H1 (cell line): ENCODE measurements around the gene DDX31. TPM values are rescaled to one million over a fixed set of nuclear protein-coding genes. Genes with fewer than 3 reads are reported as not detected.

Experiments used
- CTCF ChIA-PET: fragments of 300-600 bp; sonication (Branson Sonifier 250); formaldehyde crosslinking; loops from one replicate; lab custom pipeline; 2021; ENCODE audit not compliant: partially characterized antibody; lab: Charles Lee
- POLR2A ChIA-PET: fragments of 300-600 bp; sonication (Branson Sonifier 250); formaldehyde crosslinking; loops from one replicate; lab custom pipeline; 2021; ENCODE audit warnings: inconsistent platforms; ENCODE audit not compliant: partially characterized antibody; lab: Charles Lee
- DNase-seq, 2 experiments: peaks; one replicate each; pipeline versions ENCODE4 v3.0.0 to v3.0.0-alpha.2; 2010 to 2022; ENCODE audit warnings: low spot score in 2 of 2, low read depth in 1 of 2, mixed read lengths in 1 of 2
- FAIRE-seq: peaks from 2 replicates; lab custom pipeline; 2011; peaks lifted over from hg19 to GRCh38; lab: Jason Lieb, UNC
- H2AFZ ChIP-seq: 2 replicates; pipeline ENCODE4 v1.8.1; 2012; ENCODE audit warnings: low read length, inconsistent platforms
- H2AK5ac ChIP-seq: 2 replicates; pipeline ENCODE4 v1.6.1; 2013; ENCODE audit warnings: low read depth, low read length
- H2BK120ac ChIP-seq: replicated peaks from 2 replicates; pipeline ENCODE3; 2013; ENCODE audit warnings: low read depth, low read length, inconsistent platforms
- H2BK12ac ChIP-seq: 2 replicates; pipeline ENCODE4 v1.6.1; 2013; ENCODE audit warnings: low read depth, low read length
- H2BK15ac ChIP-seq: 2 replicates; pipeline ENCODE4 v1.6.1; 2013; ENCODE audit warnings: low read length
- H2BK20ac ChIP-seq: 2 replicates; pipeline ENCODE4 v1.6.1; 2013; ENCODE audit warnings: low read length
- H2BK5ac ChIP-seq: 2 replicates; pipeline ENCODE4 v1.6.1; 2013; ENCODE audit warnings: low read depth, low read length
- H3K14ac ChIP-seq: 2 replicates; pipeline ENCODE4 v1.6.1; 2013; ENCODE audit warnings: inconsistent platforms; ENCODE audit not compliant: insufficient read length
- H3K18ac ChIP-seq: 2 replicates; pipeline ENCODE4 v1.6.1; 2013; ENCODE audit warnings: low read length; ENCODE audit errors: extremely low read depth
- H3K23ac ChIP-seq: 2 replicates; pipeline ENCODE4 v1.6.1; 2013; ENCODE audit warnings: inconsistent platforms; ENCODE audit not compliant: insufficient read length
- H3K23me2 ChIP-seq: 2 replicates; pipeline ENCODE4 v1.6.1; 2013; ENCODE audit warnings: low read depth, low read length
- H3K27ac ChIP-seq: 2 replicates; pipeline ENCODE4 v1.6.1; 2011; ENCODE audit warnings: low read depth, low read length, inconsistent platforms
- H3K27me3 ChIP-seq, 4 experiments: replicated peaks in 1 of 4; 1 replicate in 1 of 4; 2 replicates in 3 of 4; pipeline versions ENCODE4 v1.6.1 to v1.8.1; 2011 to 2013; ENCODE audit warnings: low read length in 3 of 4, mild to moderate bottlenecking in 3 of 4, inconsistent platforms in 2 of 4, mixed read lengths in 2 of 4, moderate library complexity in 1 of 4; ENCODE audit not compliant: control insufficient read depth in 3 of 4, insufficient read depth in 3 of 4; ENCODE audit errors: extremely low read depth in 1 of 4
- H3K36me3 ChIP-seq, 4 experiments: 2 replicates each; pipeline versions ENCODE4 v1.6.1 to v1.8.1; 2011 to 2013; ENCODE audit warnings: mild to moderate bottlenecking in 4 of 4, low read length in 3 of 4, moderate library complexity in 2 of 4, control low read depth in 1 of 4, inconsistent platforms in 1 of 4; ENCODE audit not compliant: insufficient read depth in 4 of 4, control insufficient read depth in 2 of 4
- H3K4ac ChIP-seq: replicated peaks from 2 replicates; pipeline ENCODE3; 2013; ENCODE audit warnings: low read length, low read depth, mixed read lengths, inconsistent platforms; ENCODE audit not compliant: insufficient read length
- H3K4me1 ChIP-seq, 4 experiments: replicated peaks in 1 of 4; 1 replicate in 1 of 4; 2 replicates in 3 of 4; pipeline versions ENCODE4 v1.6.1 to v1.8.1; 2011 to 2013; ENCODE audit warnings: low read length in 3 of 4, inconsistent platforms in 2 of 4, mixed read lengths in 1 of 4; ENCODE audit not compliant: insufficient read depth in 4 of 4, control insufficient read depth in 3 of 4
- H3K4me2 ChIP-seq, 2 experiments: 2 replicates each; pipeline versions ENCODE4 v1.6.1 to v1.8.1; 2011 to 2013; ENCODE audit warnings: low read depth in 2 of 2, low read length in 2 of 2, control low read depth in 1 of 2, inconsistent platforms in 1 of 2, mild to moderate bottlenecking in 1 of 2; ENCODE audit not compliant: insufficient read depth in 1 of 2
- H3K4me3 ChIP-seq, 4 experiments: fragments of 200-600, 300-600 bp in 1 of 4; sonication (generic), shearing (Covaris generic), sonication (Bioruptor Twin) in 1 of 4; 2 replicates each; pipeline versions ENCODE4 v1.5.1 to v1.8.1; 2011 to 2016; ENCODE audit warnings: low read length in 4 of 4, low read depth in 3 of 4, control low read depth in 2 of 4, inconsistent platforms in 2 of 4, mild to moderate bottlenecking in 2 of 4, mixed read lengths in 1 of 4, moderate library complexity in 1 of 4; ENCODE audit not compliant: insufficient read depth in 2 of 4; ENCODE audit errors: extremely low read depth in 1 of 4
- H3K56ac ChIP-seq: replicated peaks from 2 replicates; pipeline ENCODE3; 2013; ENCODE audit warnings: low read depth, mild to moderate bottlenecking, mixed read lengths, low read length, inconsistent platforms; ENCODE audit not compliant: insufficient read length
- H3K79me1 ChIP-seq: 2 replicates; pipeline ENCODE4 v1.6.1; 2013; ENCODE audit warnings: low read depth, low read length, control low read depth
- H3K79me2 ChIP-seq, 2 experiments: 2 replicates each; pipeline versions ENCODE4 v1.6.1 to v1.8.1; 2012 to 2013; ENCODE audit warnings: low read length in 2 of 2, mild to moderate bottlenecking in 2 of 2, inconsistent platforms in 1 of 2; ENCODE audit not compliant: insufficient read depth in 2 of 2, control insufficient read depth in 1 of 2
- H3K9ac ChIP-seq, 4 experiments: replicated peaks in 1 of 4; 1 replicate in 1 of 4; 2 replicates in 3 of 4; pipeline versions ENCODE4 v1.6.1 to v1.8.1; 2011 to 2013; ENCODE audit warnings: low read depth in 3 of 4, low read length in 3 of 4, control low read depth in 2 of 4, mild to moderate bottlenecking in 2 of 4, moderate library complexity in 2 of 4, inconsistent platforms in 1 of 4; ENCODE audit errors: extremely low read depth in 1 of 4
- H3K9me3 ChIP-seq, 2 experiments: 2 replicates each; pipeline versions ENCODE4 v1.6.1 to v1.8.1; 2012 to 2013; ENCODE audit warnings: mild to moderate bottlenecking in 2 of 2, moderate library complexity in 2 of 2, control low read depth in 1 of 2, inconsistent platforms in 1 of 2, low read depth in 1 of 2, low read length in 1 of 2, mixed read lengths in 1 of 2; ENCODE audit not compliant: insufficient read depth in 2 of 2
- H4K20me1 ChIP-seq, 2 experiments: replicated peaks in 1 of 2; 2 replicates each; pipeline versions ENCODE3 to v1.8.1; 2011 to 2013; ENCODE audit warnings: inconsistent platforms in 2 of 2, low read length in 2 of 2, mild to moderate bottlenecking in 1 of 2; ENCODE audit not compliant: insufficient read depth in 2 of 2, control insufficient read depth in 1 of 2
- H4K5ac ChIP-seq: 2 replicates; pipeline ENCODE4 v1.6.1; 2013; ENCODE audit warnings: low read length, low read depth, mixed read lengths, inconsistent platforms; ENCODE audit not compliant: insufficient read length
- H4K8ac ChIP-seq: 2 replicates; pipeline ENCODE4 v1.8.0; 2013; ENCODE audit warnings: mild to moderate bottlenecking, moderate library complexity, low read length, inconsistent platforms; ENCODE audit not compliant: insufficient read depth; ENCODE audit errors: extremely low read depth
- H4K91ac ChIP-seq: replicated peaks from 2 replicates; pipeline ENCODE3; 2013; ENCODE audit warnings: low read length, mixed read lengths, inconsistent platforms; ENCODE audit not compliant: insufficient read length
- NRF1 ChIP-seq: IDR thresholded peaks from 2 replicates; pipeline ENCODE4 v1.6.1; 2011; ENCODE audit warnings: mild to moderate bottlenecking, low read depth, low read length, improper control_type of control experiment
- whole genome bisulfite sequencing, 2 experiments: shearing (Covaris generic) in 1 of 2; methylation state at CpG; one replicate each; pipeline versions ENCODE4 v1.1.6 to v1.1.7; 2013 to 2015; ENCODE audit warnings: low lambda C conversion rate in 2 of 2, mixed read lengths in 2 of 2, inconsistent platforms in 1 of 2, low coverage in 1 of 2, missing lambda C conversion rate in 1 of 2; ENCODE audit not compliant: insufficient replicate concordance in 2 of 2, insufficient coverage in 1 of 2, insufficient read length in 1 of 2; ENCODE audit errors: extremely low coverage in 1 of 2, missing lambda C conversion rate in 1 of 2; 5-methylcytosine and 5-hydroxymethylcytosine counted together
- polyA plus RNA-seq, 7 experiments: library from polyadenylated mRNA; depleted of rRNA in 3 of 7; stranded (reverse) in 5 of 7; unstranded in 2 of 7; fragments of >200 nt in 5 of 7; fragments of 200-250 nt in 2 of 7; gene quantifications; 1 replicate in 5 of 7; 2 replicates in 1 of 7; 4 replicates in 1 of 7; pipeline versions ENCODE4 v1.2.1 to v1.2.3, GENCODE V29; 2011 to 2013; ENCODE audit warnings: missing spikeins in 2 of 7, mixed read lengths in 2 of 7
- total RNA-seq: library from RNA; stranded (reverse); fragmentation: NEBNext Ultra II Directional; extraction: Animal tissue kit (Norgen Biotek cat#: 25700); gene quantifications from 2 replicates; pipeline ENCODE4 v1.2.1, GENCODE V29; 2021

Gene DDX31
- total and polyA plus RNA-seq, 2 of the 8 experiments (the other 6 are each of a cell fraction or from before 2014, with no cell fraction given) = 9.5 to 23.7 TPM

DNA sequence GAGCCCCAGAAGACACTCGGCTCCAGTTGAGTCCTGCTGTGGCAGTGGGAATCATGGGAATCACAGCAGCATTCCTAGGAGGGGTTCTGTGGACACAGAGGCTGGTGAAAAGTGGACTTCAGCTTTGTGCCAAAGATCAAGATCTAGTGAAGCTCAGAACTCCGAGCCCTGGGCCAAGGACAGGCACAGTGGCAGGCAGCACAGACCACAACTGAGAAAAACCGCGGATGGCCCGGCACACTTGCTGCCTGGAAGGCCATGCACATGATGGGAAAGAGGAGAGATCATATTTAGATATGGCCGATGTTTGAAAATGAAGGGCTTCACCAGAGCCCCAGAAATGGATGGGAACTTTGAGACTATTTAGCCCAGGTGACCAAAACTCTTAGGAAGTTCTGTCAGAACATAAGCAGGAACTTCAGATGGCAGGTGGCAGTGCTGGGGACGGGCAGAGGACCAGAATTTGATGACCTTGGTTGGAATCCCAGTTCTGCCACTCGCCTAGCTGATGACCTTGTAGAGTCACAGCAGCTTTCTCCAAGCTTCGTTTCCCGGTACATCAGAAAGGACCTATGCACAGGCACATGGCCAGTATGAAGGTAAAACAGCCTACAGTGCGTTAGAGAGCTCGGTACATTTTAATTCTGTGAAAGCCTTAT lies 69.3 kb downstream of the DDX31 start:
- ChIA-PET CTCF (interaction anchor here (1.2 to 2.5 kb wide), 5 partner anchors 9 to 92 kb away, joined by 3 to 5 read pairs (median 3); no protein-coding TSS in a partner anchor), POLR2A (no interaction called here)
- H4K5ac ChIP-seq = no peak overlapping the region
- H3K79me1 ChIP-seq = peaks cover 2% of the 10 kb centered on the region
- H3K27ac ChIP-seq = no peak overlapping the region
- H3K23ac ChIP-seq = no peak overlapping the region
- no peak for TF ChIP-seq NRF1
- TF ChIP-seq, all 59 proteins: peak for 0
- Histone ChIP-seq H3K18ac (no peak overlapping the region), H4K8ac (no peak overlapping the region), H3K4me2 (no peak overlapping the region), H3K79me2 (no peaks in the 10 kb centered on the region), H3K56ac (no peak overlapping the region), H4K20me1 (peaks cover 3 to 11% of the 10 kb centered on the region in 2 experiments), H3K4me1 (peaks cover 0 to 2% (median 0%) of the 10 kb centered on the region in 4 experiments; a peak in 1 of 7 replicates), H2BK12ac (no peak overlapping the region), H2AK5ac (no peak overlapping the region), H3K23me2 (no peaks in the 10 kb centered on the region), H3K9me3 (no peaks in the 10 kb centered on the region), H2BK20ac (no peak overlapping the region), H3K27me3 (no peaks in the 10 kb centered on the region), H2BK120ac (no peak overlapping the region), H2BK5ac (no peak overlapping the region), H2BK15ac (no peak overlapping the region), H3K4ac (no peak overlapping the region), H3K14ac (no peak overlapping the region), H2AFZ (no peak overlapping the region), H3K4me3 (no peak overlapping the region), H3K36me3 (peaks cover 0 to 2% (median 1%) of the 10 kb centered on the region in 4 experiments; a peak in 5 of 8 replicates), H4K91ac (no peak overlapping the region), H3K9ac (no peak overlapping the region)
- DNase-seq (no peak), FAIRE-seq (no peak)
- WGBS, 2 experiments = 92% methylated on average over 12 of the region's 12 CpGs; no CpG with 5 or more reads in 1 of the 2 experiments
